Medulla oblongata (tissue), 1 donor: ENCODE data around the gene HSPA12A.

ENCODE experiments used
- DNase-seq: peaks from one replicate; pipeline ENCODE4 v3.0.0-alpha.2; 2015; ENCODE audit errors: extremely low spot score

Gene HSPA12A

GRCh38 chr10:116743266-116744064 is 1.1 kb upstream of the HSPA12A start:
- DNase-seq: no peak

- DNase-seq: no peak
Measured at GRCh38 chr10:116741391-116742351, 695 bp downstream of the HSPA12A start.

- DNase-seq: no peak
Measured at GRCh38 chr10:116740971-116741370, 1.4 kb downstream of the HSPA12A start.

- DNase-seq: no peak
Measured at GRCh38 chr10:116738339-116738738, 4.0 kb downstream of the HSPA12A start.

GRCh38 chr10:116737627-116738327 is 4.6 kb downstream of the HSPA12A start:
- peak; percentile 38 for DNase-seq

- no peak for DNase-seq
Measured at GRCh38 chr10:116733566-116733965, 8.8 kb downstream of the HSPA12A start.

- DNase-seq: no peak
Measured at GRCh38 chr10:116732573-116732972, 9.8 kb downstream of the HSPA12A start.

GRCh38 chr10:116730464-116731260 is 11.7 kb downstream of the HSPA12A start:
- DNase-seq: no peak

GRCh38 chr10:116729243-116729642 is 13.1 kb downstream of the HSPA12A start:
- DNase-seq: no peak

- DNase-seq: no peak
Measured at GRCh38 chr10:116728526-116729096, 13.8 kb downstream of the HSPA12A start.

- no peak for DNase-seq
Measured at GRCh38 chr10:116723428-116724281, 18.7 kb downstream of the HSPA12A start.

- DNase-seq: no peak
Measured at GRCh38 chr10:116722736-116723427, 19.5 kb downstream of the HSPA12A start.

GRCh38 chr10:116721547-116722392 is 20.6 kb downstream of the HSPA12A start:
- DNase-seq: no peak

GRCh38 chr10:116720668-116721546 is 21.5 kb downstream of the HSPA12A start:
- DNase-seq: no peak

- DNase-seq: no peak
Measured at GRCh38 chr10:116720241-116720643, 22.1 kb downstream of the HSPA12A start.

GRCh38 chr10:116719804-116720203 is 22.6 kb downstream of the HSPA12A start:
- no peak for DNase-seq

GRCh38 chr10:116718058-116718457 is 24.3 kb downstream of the HSPA12A start:
- no peak for DNase-seq
